Measurements from ENCODE around the gene GPC6.

GPC6 gene

GRCh38 chr13:93279982-93280381 lies 53.4 kb downstream of the GPC6 start:
- no peak overlapping the region for H3K4me3 ChIP-seq (ENCODE audit: low read depth, low read length)
- DNase-seq (ENCODE audit: low read depth), result no peak
- in situ Hi-C loops (cut with HindIII; ENCODE audit: low sequenced_read_pairs), result no loop called here
- TF ChIP-seq, protein P1, sequence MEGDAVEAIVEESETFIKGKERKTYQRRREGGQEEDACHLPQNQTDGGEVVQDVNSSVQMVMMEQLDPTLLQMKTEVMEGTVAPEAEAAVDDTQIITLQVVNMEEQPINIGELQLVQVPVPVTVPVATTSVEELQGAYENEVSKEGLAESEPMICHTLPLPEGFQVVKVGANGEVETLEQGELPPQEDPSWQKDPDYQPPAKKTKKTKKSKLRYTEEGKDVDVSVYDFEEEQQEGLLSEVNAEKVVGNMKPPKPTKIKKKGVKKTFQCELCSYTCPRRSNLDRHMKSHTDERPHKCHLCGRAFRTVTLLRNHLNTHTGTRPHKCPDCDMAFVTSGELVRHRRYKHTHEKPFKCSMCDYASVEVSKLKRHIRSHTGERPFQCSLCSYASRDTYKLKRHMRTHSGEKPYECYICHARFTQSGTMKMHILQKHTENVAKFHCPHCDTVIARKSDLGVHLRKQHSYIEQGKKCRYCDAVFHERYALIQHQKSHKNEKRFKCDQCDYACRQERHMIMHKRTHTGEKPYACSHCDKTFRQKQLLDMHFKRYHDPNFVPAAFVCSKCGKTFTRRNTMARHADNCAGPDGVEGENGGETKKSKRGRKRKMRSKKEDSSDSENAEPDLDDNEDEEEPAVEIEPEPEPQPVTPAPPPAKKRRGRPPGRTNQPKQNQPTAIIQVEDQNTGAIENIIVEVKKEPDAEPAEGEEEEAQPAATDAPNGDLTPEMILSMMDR (IDR thresholded peaks at IDR 0.05; ENCODE audit: low read depth, low read length, missing control alignments), result no peak

- TF ChIP-seq, protein P1 (IDR thresholded peaks at IDR 0.05; ENCODE audit: low read depth, low read length, missing control alignments), result no peak
- no peak for DNase-seq (ENCODE audit: low read depth)
- in situ Hi-C loops (cut with HindIII; ENCODE audit: low sequenced_read_pairs), result no loop called here
- no peak overlapping the region for H3K4me3 ChIP-seq (ENCODE audit: low read depth, low read length)
Observed at GRCh38 chr13:93280688-93281087, 54.1 kb downstream of the GPC6 start.

- TF ChIP-seq, protein P1 (IDR thresholded peaks at IDR 0.05; ENCODE audit: low read depth, low read length, missing control alignments), result no peak
- H3K4me3 ChIP-seq (ENCODE audit: low read depth, low read length), result no peak overlapping the region
- DNase-seq (ENCODE audit: low read depth), result no peak
- in situ Hi-C loops (cut with HindIII; ENCODE audit: low sequenced_read_pairs), result no loop called here
Observed at GRCh38 chr13:93283255-93283654, 56.6 kb downstream of the GPC6 start.

- in situ Hi-C loops (cut with HindIII; ENCODE audit: low sequenced_read_pairs), result no loop called here
- no peak overlapping the region for H3K4me3 ChIP-seq (ENCODE audit: low read depth, low read length)
- TF ChIP-seq, protein P1 (IDR thresholded peaks at IDR 0.05; ENCODE audit: low read depth, low read length, missing control alignments), result no peak
- no peak for DNase-seq (ENCODE audit: low read depth)
Observed at GRCh38 chr13:93284064-93284463, 57.5 kb downstream of the GPC6 start.

DNA sequence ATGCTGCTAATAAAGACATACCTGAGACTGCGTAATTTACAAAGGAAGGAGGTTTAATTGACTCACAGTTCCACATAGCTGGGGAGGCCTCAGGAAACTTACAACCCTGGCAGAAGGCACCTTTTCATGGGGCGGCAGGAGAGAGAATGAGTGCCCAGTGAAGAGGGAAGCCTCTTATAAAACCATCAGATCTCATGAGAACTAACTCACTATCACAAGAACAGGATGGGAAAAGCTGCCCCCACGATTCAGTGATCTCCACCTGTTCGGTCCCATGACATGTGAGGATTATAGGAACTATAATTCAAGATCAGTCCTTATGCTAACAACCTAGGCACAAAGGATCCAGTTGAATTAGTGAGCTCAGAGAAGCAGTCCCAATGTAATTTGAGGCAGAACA lies 59.4 kb downstream of the GPC6 start:
- TF ChIP-seq, protein P1 (IDR thresholded peaks at IDR 0.05; ENCODE audit: low read depth, low read length, missing control alignments), result no peak
- in situ Hi-C loops (cut with HindIII; ENCODE audit: low sequenced_read_pairs), result no loop called here
- H3K4me3 ChIP-seq (ENCODE audit: low read depth, low read length), result no peak overlapping the region
- no peak for DNase-seq (ENCODE audit: low read depth)

GRCh38 chr13:93289053-93289452 lies 62.4 kb downstream of the GPC6 start:
- H3K4me3 ChIP-seq (ENCODE audit: low read depth, low read length), result no peak overlapping the region
- DNase-seq (ENCODE audit: low read depth), result no peak
- TF ChIP-seq, protein P1 (IDR thresholded peaks at IDR 0.05; ENCODE audit: low read depth, low read length, missing control alignments), result no peak
- in situ Hi-C loops (cut with HindIII; ENCODE audit: low sequenced_read_pairs), result no loop called here

DNA sequence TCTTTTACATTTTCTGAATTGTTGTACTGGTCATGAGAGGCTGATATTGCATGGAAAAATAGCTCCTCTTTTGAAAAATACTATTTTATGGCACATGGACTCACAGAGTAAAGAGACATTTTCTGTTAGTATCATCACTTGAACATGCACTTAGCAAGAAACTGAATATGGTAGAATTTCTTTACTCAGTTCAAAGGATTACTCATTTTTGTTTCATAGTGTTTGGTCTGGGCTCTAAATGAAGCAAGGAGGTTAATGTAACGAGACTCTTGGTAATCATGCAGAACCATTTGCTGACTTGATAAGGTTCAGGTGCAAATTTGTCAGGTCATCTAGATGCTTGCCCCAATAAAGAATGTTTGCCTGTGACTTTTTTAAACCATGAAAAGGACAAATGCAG lies 63.2 kb downstream of the GPC6 start:
- TF ChIP-seq, protein P1 (IDR thresholded peaks at IDR 0.05; ENCODE audit: low read depth, low read length, missing control alignments), result no peak
- in situ Hi-C loops (cut with HindIII; ENCODE audit: low sequenced_read_pairs), result no loop called here
- no peak for DNase-seq (ENCODE audit: low read depth)
- H3K4me3 ChIP-seq (ENCODE audit: low read depth, low read length), result no peak overlapping the region
